ENCODE data around the gene LRRC4B.

LRRC4B gene

GRCh38 chr19:50558449-50558848 lies 9.8 kb downstream of the LRRC4B start:
- TF ChIP-seq MAX (IDR thresholded peaks at IDR 0.05) = 0 out of 2 replicates have a peak, but pooled peaks have one; percentile 27
- TF ChIP-seq USF1 (IDR thresholded peaks at IDR 0.05) = peak; percentile 52
- TF ChIP-seq TAF1 (IDR thresholded peaks at IDR 0.05; ENCODE audit: low read depth) = no peak

- no peak for TF ChIP-seq TEAD4 (IDR thresholded peaks at IDR 0.05)
- TF ChIP-seq CEBPB (IDR thresholded peaks at IDR 0.05) = no peak
Observed at GRCh38 chr19:50558039-50558438, 10.2 kb downstream of the LRRC4B start.

DNA sequence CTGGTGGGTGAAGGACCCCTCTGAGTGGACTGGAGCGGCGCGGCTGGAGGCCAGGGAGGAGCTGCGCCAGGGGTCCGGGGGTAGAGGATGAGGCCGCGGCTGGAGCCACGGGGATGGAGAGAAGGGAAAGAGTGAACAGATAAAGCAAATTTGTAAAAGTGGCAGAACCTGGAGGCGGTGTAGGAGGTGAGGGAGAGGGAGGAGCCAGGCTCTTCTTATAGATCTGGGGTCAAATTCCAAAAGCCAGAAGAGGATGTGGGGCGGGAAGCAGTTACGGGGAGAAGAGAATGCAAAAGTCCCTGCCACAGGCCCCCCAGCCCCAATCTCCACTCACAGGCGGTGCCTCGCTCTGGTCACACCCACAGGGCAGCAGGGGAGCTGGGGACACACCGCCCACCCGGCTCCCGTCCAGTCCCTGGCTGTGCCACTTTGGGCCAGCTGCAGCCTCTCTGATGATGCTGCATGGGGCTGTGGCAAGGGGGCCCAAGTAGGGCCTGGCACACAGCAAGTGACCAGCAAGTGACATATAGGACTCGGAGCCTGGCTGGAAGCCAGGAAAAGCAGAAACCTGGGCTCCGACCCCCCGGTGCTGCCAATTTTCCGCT lies 11.1 kb downstream of the LRRC4B start:
- TF ChIP-seq USF1 (IDR thresholded peaks at IDR 0.05) (no peak), EGR1 (IDR thresholded peaks at IDR 0.05) (no peak), YY1 (IDR thresholded peaks at IDR 0.05; ENCODE audit: low read depth) (no peak), CREB1 (IDR thresholded peaks at IDR 0.05; ENCODE audit: low read depth) (no peak), NFIC (IDR thresholded peaks at IDR 0.05) (no peak), FOXM1 (IDR thresholded peaks at IDR 0.05; ENCODE audit: borderline replicate concordance, low read depth) (no peak), EP300 (IDR thresholded peaks at IDR 0.05; ENCODE audit: borderline replicate concordance) (no peak), MAX (IDR thresholded peaks at IDR 0.05) (no peak)

DNA sequence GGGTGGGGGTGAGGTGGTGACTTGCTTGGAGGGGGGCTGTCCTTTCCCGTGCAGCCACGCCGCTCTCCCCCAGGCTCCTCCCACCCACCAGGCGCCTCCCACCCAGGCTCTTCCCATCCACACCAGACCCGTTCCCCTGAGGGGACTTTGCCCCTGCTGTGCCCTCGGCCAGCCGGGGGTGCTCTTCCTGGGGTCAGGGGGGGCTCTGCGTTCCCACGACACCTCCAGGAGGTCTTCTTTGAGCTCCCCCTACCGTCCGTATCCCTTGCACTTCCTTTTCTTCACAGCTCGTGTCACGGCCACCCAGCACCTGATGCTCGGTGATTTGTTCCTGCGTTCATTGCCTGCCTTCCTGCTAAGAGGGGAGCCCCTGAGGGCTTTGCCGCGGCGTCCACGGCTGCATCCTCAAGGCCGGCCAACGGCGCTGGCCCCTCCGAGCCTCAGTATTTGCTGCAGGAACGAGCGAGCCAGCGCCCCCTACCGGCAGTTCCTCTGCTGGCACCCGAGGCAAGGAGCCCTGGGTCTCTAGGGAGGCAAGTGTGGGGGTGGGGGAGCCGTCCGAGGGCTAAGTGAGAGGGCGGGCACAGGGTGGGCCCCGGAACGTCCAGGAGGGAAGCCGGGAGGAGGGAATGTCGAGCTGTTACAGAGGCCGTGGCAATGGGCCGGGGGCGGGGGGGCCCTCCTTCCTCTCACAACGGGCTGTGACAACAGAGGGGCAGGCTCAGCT lies 11.8 kb downstream of the LRRC4B start:
- TF ChIP-seq ZBTB7A (IDR thresholded peaks at IDR 0.05; ENCODE audit: low read depth) (peak; percentile 7; the same call in 1 of the 2 replicates), TCF12 (IDR thresholded peaks at IDR 0.05; ENCODE audit: low read depth) (no peak), RAD21 (IDR thresholded peaks at IDR 0.05; ENCODE audit: low read depth) (peak; percentile 42; the same call in 1 of the 2 replicates)

DNA sequence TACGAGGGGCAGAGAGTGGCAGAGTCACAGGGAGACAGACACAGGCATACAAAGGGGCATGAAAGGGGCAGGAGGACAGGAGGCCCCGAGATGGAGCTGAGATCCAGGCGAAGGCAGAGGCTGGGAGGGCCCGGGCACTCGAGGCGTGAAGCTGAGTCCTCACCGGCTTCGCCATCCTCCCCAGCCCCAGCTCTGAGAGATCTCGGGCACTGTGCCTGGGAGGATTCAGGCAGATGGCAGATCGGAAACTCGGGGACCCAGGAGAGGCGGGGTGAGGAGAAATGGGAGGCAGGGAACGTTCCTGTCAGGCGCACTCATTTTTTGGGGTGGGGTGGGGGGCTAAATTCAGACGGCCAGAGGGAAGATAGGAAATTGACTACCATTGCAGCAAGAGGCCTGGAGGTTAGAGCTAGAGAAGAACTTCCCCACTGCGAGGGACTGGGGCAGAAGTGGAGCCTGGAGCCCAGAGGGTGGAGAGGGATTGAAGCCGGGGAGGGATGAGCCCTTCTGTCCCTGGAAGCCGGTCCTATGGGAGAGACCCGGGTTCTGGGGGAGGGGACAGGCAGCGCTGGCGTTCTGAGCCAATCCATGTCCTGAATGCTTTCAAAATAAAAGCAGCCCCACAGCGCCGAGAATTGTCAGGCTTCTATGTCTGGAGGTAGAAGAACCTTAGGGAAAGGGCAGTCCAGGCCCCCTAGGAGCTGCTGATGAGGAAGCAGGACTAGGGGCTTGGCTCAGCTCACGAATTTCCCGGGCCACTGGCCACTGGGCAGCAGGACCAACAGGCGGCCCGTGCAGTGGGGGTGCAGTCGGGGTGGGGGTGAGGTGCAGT lies 12.6 kb downstream of the LRRC4B start:
- TF ChIP-seq YY1 (IDR thresholded peaks at IDR 0.05; ENCODE audit: low read depth) (no peak), TAF1 (IDR thresholded peaks at IDR 0.05; ENCODE audit: low read depth) (no peak), CREB1 (IDR thresholded peaks at IDR 0.05; ENCODE audit: low read depth) (no peak), RAD21 (IDR thresholded peaks at IDR 0.05; ENCODE audit: low read depth) (no peak), USF1 (IDR thresholded peaks at IDR 0.05) (no peak), EGR1 (IDR thresholded peaks at IDR 0.05) (no peak), MAX (IDR thresholded peaks at IDR 0.05) (no peak), EP300 (IDR thresholded peaks at IDR 0.05; ENCODE audit: borderline replicate concordance) (no peak), NFIC (IDR thresholded peaks at IDR 0.05) (no peak), CEBPB (IDR thresholded peaks at IDR 0.05) (no peak), TEAD4 (IDR thresholded peaks at IDR 0.05) (no peak)
- TF ChIP-seq, protein P1, sequence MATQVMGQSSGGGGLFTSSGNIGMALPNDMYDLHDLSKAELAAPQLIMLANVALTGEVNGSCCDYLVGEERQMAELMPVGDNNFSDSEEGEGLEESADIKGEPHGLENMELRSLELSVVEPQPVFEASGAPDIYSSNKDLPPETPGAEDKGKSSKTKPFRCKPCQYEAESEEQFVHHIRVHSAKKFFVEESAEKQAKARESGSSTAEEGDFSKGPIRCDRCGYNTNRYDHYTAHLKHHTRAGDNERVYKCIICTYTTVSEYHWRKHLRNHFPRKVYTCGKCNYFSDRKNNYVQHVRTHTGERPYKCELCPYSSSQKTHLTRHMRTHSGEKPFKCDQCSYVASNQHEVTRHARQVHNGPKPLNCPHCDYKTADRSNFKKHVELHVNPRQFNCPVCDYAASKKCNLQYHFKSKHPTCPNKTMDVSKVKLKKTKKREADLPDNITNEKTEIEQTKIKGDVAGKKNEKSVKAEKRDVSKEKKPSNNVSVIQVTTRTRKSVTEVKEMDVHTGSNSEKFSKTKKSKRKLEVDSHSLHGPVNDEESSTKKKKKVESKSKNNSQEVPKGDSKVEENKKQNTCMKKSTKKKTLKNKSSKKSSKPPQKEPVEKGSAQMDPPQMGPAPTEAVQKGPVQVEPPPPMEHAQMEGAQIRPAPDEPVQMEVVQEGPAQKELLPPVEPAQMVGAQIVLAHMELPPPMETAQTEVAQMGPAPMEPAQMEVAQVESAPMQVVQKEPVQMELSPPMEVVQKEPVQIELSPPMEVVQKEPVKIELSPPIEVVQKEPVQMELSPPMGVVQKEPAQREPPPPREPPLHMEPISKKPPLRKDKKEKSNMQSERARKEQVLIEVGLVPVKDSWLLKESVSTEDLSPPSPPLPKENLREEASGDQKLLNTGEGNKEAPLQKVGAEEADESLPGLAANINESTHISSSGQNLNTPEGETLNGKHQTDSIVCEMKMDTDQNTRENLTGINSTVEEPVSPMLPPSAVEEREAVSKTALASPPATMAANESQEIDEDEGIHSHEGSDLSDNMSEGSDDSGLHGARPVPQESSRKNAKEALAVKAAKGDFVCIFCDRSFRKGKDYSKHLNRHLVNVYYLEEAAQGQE (IDR thresholded peaks at IDR 0.05; ENCODE audit: low read depth) = no peak

- no peak for TF ChIP-seq TCF12 (IDR thresholded peaks at IDR 0.05; ENCODE audit: low read depth)
- TF ChIP-seq CREB1 (IDR thresholded peaks at IDR 0.05; ENCODE audit: low read depth) = no peak
- no peak for TF ChIP-seq FOXM1 (IDR thresholded peaks at IDR 0.05; ENCODE audit: borderline replicate concordance, low read depth)
- no peak for TF ChIP-seq TEAD4 (IDR thresholded peaks at IDR 0.05)
- no peak for TF ChIP-seq MAX (IDR thresholded peaks at IDR 0.05)
- TF ChIP-seq, protein P1 (IDR thresholded peaks at IDR 0.05; ENCODE audit: low read depth) = no peak
- no peak for TF ChIP-seq CEBPB (IDR thresholded peaks at IDR 0.05)
- TF ChIP-seq EP300 (IDR thresholded peaks at IDR 0.05; ENCODE audit: borderline replicate concordance) = no peak
- TF ChIP-seq YY1 (IDR thresholded peaks at IDR 0.05; ENCODE audit: low read depth) = no peak
- TF ChIP-seq NFIC (IDR thresholded peaks at IDR 0.05) = no peak
- no peak for TF ChIP-seq TAF1 (IDR thresholded peaks at IDR 0.05; ENCODE audit: low read depth)
- no peak for TF ChIP-seq ZBTB7A (IDR thresholded peaks at IDR 0.05; ENCODE audit: low read depth)
- TF ChIP-seq USF1 (IDR thresholded peaks at IDR 0.05) = no peak
- no peak for TF ChIP-seq EGR1 (IDR thresholded peaks at IDR 0.05)
- TF ChIP-seq RAD21 (IDR thresholded peaks at IDR 0.05; ENCODE audit: low read depth) = no peak
Observed at GRCh38 chr19:50555033-50555432, 13.2 kb downstream of the LRRC4B start.
